Upper lobe of left lung (tissue), 6 donors: ENCODE results near the gene PCOLCE2. TPM values are rescaled to one million over a fixed set of nuclear protein-coding genes. Genes with fewer than 3 reads are reported as not detected.

Source experiments
- ATAC-seq, 2 donors: fragments of 200-7000 bp; cut with Tn5 transposase; one replicate each; pipeline ENCODE4 v1.9.1; 2022; ENCODE audit warnings: mild to moderate bottlenecking in 2 of 2, moderate library complexity in 2 of 2; ENCODE audit not compliant: low FRiP score in 2 of 2
- DNase-seq, 2 donors: peaks; one replicate each; pipeline ENCODE4 v3.0.0-alpha.2; 2019 to 2020
- H3K27ac ChIP-seq, 4 donors: fragments of 200-600 bp; sonication (generic); one replicate each; pipeline ENCODE4 v1.5.1; 2016 to 2019
- H3K27me3 ChIP-seq, 4 donors: fragments of 200-600 bp; sonication (generic); one replicate each; pipeline ENCODE4 v1.5.1; 2017 to 2019
- H3K36me3 ChIP-seq, 4 donors: fragments of 200-600 bp; sonication (generic); one replicate each; pipeline ENCODE4 v1.5.1; 2016 to 2019
- H3K4me1 ChIP-seq, 4 donors: fragments of 200-600 bp; sonication (generic); one replicate each; pipeline ENCODE4 v1.5.1; 2018 to 2019
- H3K4me3 ChIP-seq, 4 donors: fragments of 200-600 bp; sonication (generic); one replicate each; pipeline ENCODE4 v1.5.1; 2017 to 2019; ENCODE audit warnings: mild to moderate bottlenecking in 2 of 4, moderate library complexity in 1 of 4
- H3K9me3 ChIP-seq, 4 donors: fragments of 200-600 bp; sonication (generic); one replicate each; pipeline ENCODE4 v1.5.1; 2018 to 2019
- EP300 ChIP-seq, 4 donors: sonication (generic); formaldehyde crosslinking; IDR thresholded peaks; one replicate each; pipeline ENCODE4 v1.5.1; 2017; ENCODE audit warnings: antibody characterized with exemption in 4 of 4, control low read depth in 2 of 4
- POLR2A ChIP-seq, 4 donors: fragments of 450-650 bp; IDR thresholded peaks; one replicate each; pipeline ENCODE4 v1.5.1; 2016 to 2017; ENCODE audit warnings: antibody characterized with exemption in 4 of 4, mild to moderate bottlenecking in 2 of 4
- POLR2AphosphoS5 ChIP-seq, 2 donors: sonication (generic); formaldehyde crosslinking; IDR thresholded peaks; one replicate each; pipeline ENCODE4 v1.5.1; 2017; ENCODE audit warnings: antibody characterized with exemption in 2 of 2
- WGBS, 2 donors: methylation state at CpG; one replicate each; pipeline ENCODE4 v1.1.5; 2017 to 2018; 5-methylcytosine and 5-hydroxymethylcytosine counted together
- total RNA-seq, 6 donors: library from RNA; depleted of rRNA in 4 of 6; stranded (reverse); fragments of >200 nt in 4 of 6; gene quantifications; one replicate each; pipeline versions ENCODE4 v1.1.0 to v1.2.1, GENCODE V29; 2016 to 2021
- TF ChIP-seq, protein P1 (sequence below), 6 experiments: fragments of 450-650 bp in 4 of 6; fragments of 200-600 bp in 2 of 6; sonication (generic) in 2 of 6; IDR thresholded peaks; one replicate each; pipeline ENCODE4 v1.5.1; 2016 to 2019; ENCODE audit warnings: antibody characterized with exemption in 6 of 6
- donor health status: DM: no; HTN: no; CAD: no; lungs with moderate emphysema.
- donor health status: DM: no; HTN: yes; CAD: no; lungs with severe emphysema.

Gene PCOLCE2
- total RNA-seq, 6 donors from 2014 or later = 9.4 to 46.3 (median 17.9) TPM

DNA sequence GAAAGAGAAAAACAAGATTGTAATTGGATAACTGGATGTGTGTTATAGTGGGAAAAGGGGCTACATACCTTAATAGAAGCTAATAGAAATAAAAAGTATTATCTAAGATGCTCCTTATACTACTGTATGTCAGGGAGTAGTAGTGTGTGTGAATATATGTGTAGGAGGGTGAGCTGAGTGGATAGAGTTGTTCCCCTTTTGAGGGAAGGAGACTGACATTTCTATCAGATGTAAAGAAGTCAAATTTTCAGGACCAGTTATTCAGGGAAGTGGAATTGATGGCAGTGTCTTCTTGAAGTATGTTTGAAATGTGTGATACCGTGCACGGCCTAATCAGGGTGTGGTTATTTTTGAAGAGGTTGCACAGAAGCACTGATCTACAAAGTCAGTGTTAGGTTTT is 49.1 kb downstream of the PCOLCE2 start:
- Histone ChIP-seq H3K27ac (no peak overlapping the region), H3K4me1 (no peaks in the 10 kb centered on the region), H3K27me3 (no peaks in the 10 kb centered on the region), H3K4me3 (no peak overlapping the region), H3K36me3 (no peaks in the 10 kb centered on the region), H3K9me3 (no peaks in the 10 kb centered on the region)
- DNase-seq (no peak), ATAC-seq (no peak)
- WGBS, 2 donors = 72 to 73% methylated on average over 2 of the region's 2 CpGs
- no peak for TF ChIP-seq POLR2AphosphoS5 (IDR thresholded peaks at IDR 0.05)
- no peak for TF ChIP-seq EP300 (IDR thresholded peaks at IDR 0.05)
- TF ChIP-seq, protein P1, sequence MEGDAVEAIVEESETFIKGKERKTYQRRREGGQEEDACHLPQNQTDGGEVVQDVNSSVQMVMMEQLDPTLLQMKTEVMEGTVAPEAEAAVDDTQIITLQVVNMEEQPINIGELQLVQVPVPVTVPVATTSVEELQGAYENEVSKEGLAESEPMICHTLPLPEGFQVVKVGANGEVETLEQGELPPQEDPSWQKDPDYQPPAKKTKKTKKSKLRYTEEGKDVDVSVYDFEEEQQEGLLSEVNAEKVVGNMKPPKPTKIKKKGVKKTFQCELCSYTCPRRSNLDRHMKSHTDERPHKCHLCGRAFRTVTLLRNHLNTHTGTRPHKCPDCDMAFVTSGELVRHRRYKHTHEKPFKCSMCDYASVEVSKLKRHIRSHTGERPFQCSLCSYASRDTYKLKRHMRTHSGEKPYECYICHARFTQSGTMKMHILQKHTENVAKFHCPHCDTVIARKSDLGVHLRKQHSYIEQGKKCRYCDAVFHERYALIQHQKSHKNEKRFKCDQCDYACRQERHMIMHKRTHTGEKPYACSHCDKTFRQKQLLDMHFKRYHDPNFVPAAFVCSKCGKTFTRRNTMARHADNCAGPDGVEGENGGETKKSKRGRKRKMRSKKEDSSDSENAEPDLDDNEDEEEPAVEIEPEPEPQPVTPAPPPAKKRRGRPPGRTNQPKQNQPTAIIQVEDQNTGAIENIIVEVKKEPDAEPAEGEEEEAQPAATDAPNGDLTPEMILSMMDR (IDR thresholded peaks at IDR 0.05) = no peak
- no peak for TF ChIP-seq POLR2A (IDR thresholded peaks at IDR 0.05)

DNA sequence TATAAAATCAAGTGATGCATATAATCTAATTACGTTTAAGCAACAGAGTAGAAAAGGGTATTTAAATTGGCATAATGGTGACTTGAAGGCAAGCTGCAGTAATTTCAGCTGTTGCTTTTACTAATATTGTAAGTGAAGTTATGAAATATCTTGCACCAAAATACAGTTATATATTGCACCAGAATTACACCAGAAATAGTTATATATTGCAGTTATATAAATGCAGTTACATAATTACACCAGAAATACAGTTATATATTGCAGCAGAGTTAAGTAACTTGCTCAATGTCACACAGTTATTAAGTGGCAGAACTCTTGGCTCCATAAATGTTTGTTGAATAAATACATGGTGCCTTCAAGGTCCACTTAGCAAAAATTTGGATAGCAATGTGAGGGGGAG is 51.4 kb downstream of the PCOLCE2 start:
- Histone ChIP-seq H3K27me3 (no peaks in the 10 kb centered on the region), H3K4me1 (no peaks in the 10 kb centered on the region), H3K36me3 (no peaks in the 10 kb centered on the region), H3K27ac (no peak overlapping the region), H3K9me3 (no peaks in the 10 kb centered on the region), H3K4me3 (no peak overlapping the region)
- 79 to 93% methylated on average over 1 of the region's 1 CpG for WGBS, 2 donors
- DNase-seq (no peak), ATAC-seq (no peak)
- TF ChIP-seq POLR2A (IDR thresholded peaks at IDR 0.05) = no peak
- no peak for TF ChIP-seq EP300 (IDR thresholded peaks at IDR 0.05)
- TF ChIP-seq, protein P1 (IDR thresholded peaks at IDR 0.05) = no peak
- no peak for TF ChIP-seq POLR2AphosphoS5 (IDR thresholded peaks at IDR 0.05)

DNA sequence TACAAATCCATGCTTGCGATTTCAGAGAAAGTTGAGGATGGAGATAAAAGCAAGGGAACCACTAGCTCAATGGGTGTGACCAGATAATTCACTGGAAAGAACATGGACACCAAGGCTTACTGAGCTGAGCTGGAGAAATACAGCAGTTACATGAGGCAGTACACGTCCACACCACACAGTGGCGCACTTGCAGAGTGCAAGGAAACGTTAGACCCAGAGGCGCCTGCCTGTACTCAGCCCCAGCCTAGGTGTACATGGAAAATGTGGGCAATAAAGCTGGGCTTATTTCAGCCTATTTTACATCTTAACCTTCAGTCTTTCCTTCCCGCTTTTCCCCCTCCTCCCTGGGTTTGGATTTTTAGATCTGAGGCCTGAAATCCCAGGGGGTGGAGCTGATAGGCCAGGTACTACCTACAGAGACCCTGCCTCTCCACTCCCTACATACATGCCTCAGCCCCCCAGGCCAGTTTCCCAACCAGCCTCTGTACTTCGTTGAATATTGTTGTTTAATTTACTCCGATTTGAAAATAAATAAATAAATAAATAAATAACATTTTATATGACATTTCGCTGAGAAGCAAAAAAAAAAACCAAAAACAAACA is 60.1 kb downstream of the PCOLCE2 start:
- Histone ChIP-seq H3K27me3 (no peaks in the 10 kb centered on the region), H3K36me3 (no peaks in the 10 kb centered on the region), H3K4me1 (no peaks in the 10 kb centered on the region), H3K27ac (no peak overlapping the region), H3K4me3 (no peak overlapping the region), H3K9me3 (no peaks in the 10 kb centered on the region)
- peak in 1 of 2 donors; percentile 79 for DNase-seq
- ATAC-seq = peak; percentile 92 to 97
- WGBS, 2 donors = 25 to 26% methylated on average over 9 of the region's 9 CpGs
- TF ChIP-seq, protein P1 (IDR thresholded peaks at IDR 0.05) = peak; percentile 61 to 84 (median 79)
- TF ChIP-seq POLR2A (IDR thresholded peaks at IDR 0.05) (no peak), EP300 (IDR thresholded peaks at IDR 0.05) (no peak), POLR2AphosphoS5 (IDR thresholded peaks at IDR 0.05) (no peak)

DNA sequence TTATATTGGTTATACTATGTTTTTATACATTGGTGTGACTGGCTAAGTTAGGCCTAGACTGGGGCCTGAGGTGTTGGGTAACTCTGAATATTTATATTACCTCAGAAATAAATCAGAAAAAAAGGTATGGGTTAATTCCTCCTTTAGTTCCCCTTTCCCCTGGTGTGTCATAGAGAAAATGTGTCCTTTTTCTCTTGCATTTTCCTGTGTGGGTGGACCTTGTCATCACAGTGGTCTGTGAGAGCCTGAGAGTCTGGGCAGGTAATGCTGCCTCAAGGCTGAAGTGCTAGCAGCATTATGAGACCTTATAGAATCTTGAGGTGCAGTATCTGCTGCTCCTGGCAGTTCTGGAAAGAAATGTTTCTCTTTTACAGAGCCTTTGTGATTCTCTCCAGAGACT is 69.7 kb downstream of the PCOLCE2 start:
- H3K4me3 ChIP-seq = no peak overlapping the region

More for the DNA sequence above, 69.7 kb downstream of the PCOLCE2 start:
- Histone ChIP-seq H3K27me3 (no peaks in the 10 kb centered on the region), H3K36me3 (no peaks in the 10 kb centered on the region), H3K4me1 (no peaks in the 10 kb centered on the region), H3K27ac (no peak overlapping the region), H3K9me3 (no peaks in the 10 kb centered on the region)
- ATAC-seq (no peak), DNase-seq (no peak)
- TF ChIP-seq, protein P1 (IDR thresholded peaks at IDR 0.05) = no peak
- TF ChIP-seq POLR2A (IDR thresholded peaks at IDR 0.05) (no peak), POLR2AphosphoS5 (IDR thresholded peaks at IDR 0.05) (no peak), EP300 (IDR thresholded peaks at IDR 0.05) (no peak)
